GM12878 (cell line): ENCODE measurements around the gene HAPLN2. TPM values are rescaled to one million over a fixed set of nuclear protein-coding genes. Genes with fewer than 3 reads are reported as not detected.

ENCODE experiments used
- ATAC-seq: fragments of 200-7000 bp; cut with Tn5 transposase; 3 replicates; pipeline ENCODE4 v1.9.1; 2020; ENCODE audit warnings: mild to moderate bottlenecking, moderate library complexity
- BruUV-seq: library from RNA; stranded (reverse); fragments of 400-500 nt; replicated peaks from 2 replicates; lab custom pipeline; 2021; lab: Mats Ljungman, UMichigan
- CTCF ChIA-PET: fragments of 300-600 bp; sonication (Branson Sonifier 250); formaldehyde crosslinking; extraction: SDS; loops from one replicate; lab custom pipeline; 2021; ENCODE audit warnings: inconsistent platforms; lab: Yijun Ruan, JAX
- POLR2A ChIA-PET: fragments of 350-600 bp; formaldehyde crosslinking; extraction: SDS; loops from one replicate; lab custom pipeline; 2021; ENCODE audit warnings: inconsistent platforms; lab: Charles Lee
- RAD21 ChIA-PET: fragments of 300-600 bp; sonication (Branson Sonifier 250); formaldehyde crosslinking; loops from one replicate; lab custom pipeline; 2023; ENCODE audit warnings: antibody characterized with exemption; ENCODE audit not compliant: unreplicated experiment; lab: Charles Lee
- SMC1A ChIA-PET: fragments of 300-600 bp; sonication (Branson Sonifier 250); formaldehyde crosslinking; loops from one replicate; lab custom pipeline; 2023; ENCODE audit not compliant: unreplicated experiment, uncharacterized antibody; lab: Charles Lee
- DNase-seq: peaks from one replicate; pipeline ENCODE4 v3.0.0-alpha.2; 2011; ENCODE audit warnings: low read depth, low spot score
- FAIRE-seq: peaks from 3 replicates; lab custom pipeline; 2011; peaks lifted over from hg19 to GRCh38; lab: Jason Lieb, UNC
- H2AFZ ChIP-seq: 2 replicates; pipeline ENCODE4 v1.6.0; 2011; ENCODE audit warnings: low read depth, low read length, control low read depth; ENCODE audit not compliant: control insufficient read depth
- H3K27ac ChIP-seq: 2 replicates; pipeline ENCODE4 v1.5.1; 2011; ENCODE audit warnings: control low read depth; ENCODE audit not compliant: control insufficient read depth, insufficient read depth
- H3K27me3 ChIP-seq, 2 experiments: replicated peaks in 1 of 2; 2 replicates each; pipeline versions ENCODE4 v1.6.0 to v1.6.1; 2011; ENCODE audit warnings: low read length in 1 of 2; ENCODE audit not compliant: control insufficient read depth in 2 of 2, insufficient read depth in 2 of 2
- H3K36me3 ChIP-seq, 2 experiments: 2 replicates each; pipeline ENCODE4 v1.5.1; 2011; ENCODE audit warnings: low read length in 1 of 2; ENCODE audit not compliant: control insufficient read depth in 2 of 2, insufficient read depth in 2 of 2
- H3K4me1 ChIP-seq: 2 replicates; pipeline ENCODE4 v1.6.1; 2011; ENCODE audit warnings: mild to moderate bottlenecking, low read length, moderate library complexity, mixed read lengths; ENCODE audit not compliant: control insufficient read depth, insufficient read depth
- H3K4me2 ChIP-seq: 2 replicates; pipeline ENCODE4 v1.6.0; 2011; ENCODE audit warnings: control low read depth; ENCODE audit not compliant: control insufficient read depth, insufficient read depth
- H3K4me3 ChIP-seq: fragments of 200-600 bp; sonication (generic); 2 replicates; pipeline ENCODE4 v1.5.1; 2016
- H3K79me2 ChIP-seq: 2 replicates; pipeline ENCODE4 v1.6.0; 2011; ENCODE audit warnings: low read length; ENCODE audit not compliant: control insufficient read depth, insufficient read depth
- H3K9ac ChIP-seq: 2 replicates; pipeline ENCODE4 v1.8.0; 2011; ENCODE audit warnings: low read length, control low read depth, mixed read lengths; ENCODE audit not compliant: control insufficient read depth, insufficient read depth
- H3K9me3 ChIP-seq: replicated peaks from 3 replicates; pipeline ENCODE4 v1.5.1; 2011; ENCODE audit warnings: mild to moderate bottlenecking, low read length; ENCODE audit not compliant: control insufficient read depth, insufficient read depth
- H4K20me1 ChIP-seq: 2 replicates; pipeline ENCODE4 v1.6.0; 2011; ENCODE audit not compliant: control insufficient read depth, insufficient read depth
- BCL11A ChIP-seq: IDR thresholded peaks from 2 replicates; pipeline ENCODE4 v1.6.1; 2011; ENCODE audit warnings: low read depth, low read length
- CHD2 ChIP-seq: IDR thresholded peaks from 2 replicates; pipeline ENCODE4 v1.6.1; 2011; ENCODE audit warnings: low read depth, low read length, improper control_type of control experiment, borderline replicate concordance
- CREM ChIP-seq: IDR thresholded peaks from 2 replicates; pipeline ENCODE4 v1.6.1; 2014; ENCODE audit warnings: antibody characterized with exemption, low read depth
- CUX1 ChIP-seq: IDR thresholded peaks from 2 replicates; pipeline ENCODE4 v1.6.1; 2012; ENCODE audit warnings: improper control_type of control experiment, low read depth, low read length; ENCODE audit not compliant: insufficient replicate concordance
- EP300 ChIP-seq, 2 experiments: fragments of 150-350 bp in 1 of 2; IDR thresholded peaks; 2 replicates each; pipeline ENCODE4 v1.6.1; 2011 to 2012; ENCODE audit warnings: low read depth in 2 of 2, low read length in 2 of 2, borderline replicate concordance in 1 of 2, improper control_type of control experiment in 1 of 2, inconsistent platforms in 1 of 2; ENCODE audit not compliant: control insufficient read depth in 1 of 2
- JUNB ChIP-seq: IDR thresholded peaks from 2 replicates; pipeline ENCODE4 v1.6.1; 2016; ENCODE audit warnings: antibody characterized with exemption, mild to moderate bottlenecking
- KAT2A ChIP-seq: conservative IDR thresholded peaks from 2 replicates; pipeline ENCODE4 v1.6.1; 2011; ENCODE audit warnings: low read depth, low read length; ENCODE audit not compliant: control insufficient read depth
- NFYA ChIP-seq: IDR thresholded peaks from 2 replicates; pipeline ENCODE4 v1.6.1; 2011; ENCODE audit warnings: low read depth, mild to moderate bottlenecking, low read length, improper control_type of control experiment, borderline replicate concordance
- NR2F1 ChIP-seq: fragments of 450-650 bp; conservative IDR thresholded peaks from 2 replicates; pipeline ENCODE4 v1.6.1; 2017; ENCODE audit warnings: mild to moderate bottlenecking
- STAT1 ChIP-seq: fragments of 450-650 bp; conservative IDR thresholded peaks from 2 replicates; pipeline ENCODE4 v1.6.1; 2014; ENCODE audit warnings: antibody characterized with exemption, mild to moderate bottlenecking
- WGBS: methylation state at CpG from one replicate; pipeline ENCODE4 v1.1.6; 2016; ENCODE audit warnings: low lambda C conversion rate; ENCODE audit not compliant: insufficient replicate concordance, insufficient coverage; ENCODE audit errors: missing lambda C conversion rate; 5-methylcytosine and 5-hydroxymethylcytosine counted together
- in situ Hi-C: fragments of 300-500 bp; cut with MboI; formaldehyde crosslinking; loops from 9 replicates; pipeline ENCODE4 v1.14.3; 2018; ENCODE audit warnings: mixed read lengths
- intact Hi-C: fragments of 100-400 bp; cut with micrococcal nuclease; formaldehyde crosslinking; loops from one replicate; pipeline ENCODE4 v1.14.2; 2022; ENCODE audit not compliant: unreplicated experiment
- polyA plus RNA-seq, 11 experiments: library from polyadenylated mRNA; depleted of rRNA in 4 of 11; unstranded in 6 of 11; stranded (reverse) in 5 of 11; fragments of >200 nt; fragmentation: Nextera tagmentation in 4 of 11; fragmentation: Illumina TruSeq in 1 of 11; extraction: Ambion mirVana in 4 of 11; extraction: Trizol in 1 of 11; gene quantifications; 1 replicate in 1 of 11; 2 replicates in 10 of 11; pipeline versions ENCODE4 v1.2.1 to v1.2.3, GENCODE V29; 2011 to 2016; ENCODE audit warnings: inconsistent platforms in 2 of 11, missing spikeins in 2 of 11, low read depth in 1 of 11
- total RNA-seq, 4 experiments: library from RNA; depleted of rRNA in 3 of 4; stranded (reverse); fragments of >200 nt in 3 of 4; fragmentation: Illumina TruSeq in 1 of 4; extraction: Trizol in 1 of 4; gene quantifications; 2 replicates each; pipeline versions ENCODE4 v1.2.1 to v1.2.3, GENCODE V29; 2013 to 2021
- TF ChIP-seq, protein P1 (sequence below): IDR thresholded peaks from 2 replicates; pipeline ENCODE4 v1.6.1; 2011; ENCODE audit warnings: low read depth, low read length, improper control_type of control experiment, borderline replicate concordance
- TF ChIP-seq, protein P2 (sequence below): fragments of 450-650 bp; IDR thresholded peaks from 2 replicates; pipeline ENCODE4 v1.6.1; 2017; ENCODE audit warnings: mild to moderate bottlenecking, moderate library complexity

Gene HAPLN2
- total and polyA plus RNA-seq, 10 of the 15 experiments (the other 5 are each of a cell fraction or from before 2014, with no cell fraction given): 0.15 to 0.24 TPM; not detected in 8

- POLR2A ChIA-PET: interaction anchor here (0.6 kb wide), 1 partner anchor 666 kb away, joined by 3 read pairs; no protein-coding TSS in a partner anchor
- Histone ChIP-seq H3K4me3 (no peak overlapping the region), H3K9me3 (no peaks in the 10 kb centered on the region), H3K4me2 (no peak overlapping the region), H2AFZ (no peak overlapping the region), H3K4me1 (no peaks in the 10 kb centered on the region; the same call in 1 of the 2 replicates), H3K9ac (no peak overlapping the region), H3K27ac (no peak overlapping the region), H4K20me1 (no peaks in the 10 kb centered on the region), H3K79me2 (no peaks in the 10 kb centered on the region), H3K36me3 (no peaks in the 10 kb centered on the region), H3K27me3 (peaks cover 10 to 22% of the 10 kb centered on the region in 2 experiments)
- intact Hi-C loops (loop anchor here (10.0 kb wide), 1 partner anchor 100 kb away; the partner anchor contains the start of genes ISG20L2 and METTL25B), in situ Hi-C loops (no loop called here)
- CTCF ChIA-PET: interaction anchor here (0.5 to 9.2 kb wide), 16 partner anchors 12 to 398 kb away, joined by 3 to 208 read pairs (median 6); partner anchors contain the start of genes CRABP2 and NAXE
- BruUV-seq: no TSS peak
- no peak for FAIRE-seq
- no peak for DNase-seq
- SMC1A ChIA-PET: interaction anchor here (0.6 to 1.0 kb wide), 5 partner anchors 30 to 101 kb away, joined by 3 to 5 read pairs (median 3); no protein-coding TSS in a partner anchor
- 24% methylated on average over 48 of the region's 55 CpGs for WGBS
- RAD21 ChIA-PET: interaction anchor here (0.7 to 2.1 kb wide), 6 partner anchors 31 to 179 kb away, joined by 3 to 9 read pairs (median 4); partner anchors contain the start of gene CRABP2
- ATAC-seq: peak; percentile 8; the same call in 2 of the 3 replicates
- TF ChIP-seq EP300 (IDR thresholded peaks at IDR 0.05; ENCODE audit: borderline replicate concordance in 1 of 2, control insufficient read depth in 1 of 2, low read depth in 2 of 2, low read length in 2 of 2): no peak
- TF ChIP-seq, protein P1, sequence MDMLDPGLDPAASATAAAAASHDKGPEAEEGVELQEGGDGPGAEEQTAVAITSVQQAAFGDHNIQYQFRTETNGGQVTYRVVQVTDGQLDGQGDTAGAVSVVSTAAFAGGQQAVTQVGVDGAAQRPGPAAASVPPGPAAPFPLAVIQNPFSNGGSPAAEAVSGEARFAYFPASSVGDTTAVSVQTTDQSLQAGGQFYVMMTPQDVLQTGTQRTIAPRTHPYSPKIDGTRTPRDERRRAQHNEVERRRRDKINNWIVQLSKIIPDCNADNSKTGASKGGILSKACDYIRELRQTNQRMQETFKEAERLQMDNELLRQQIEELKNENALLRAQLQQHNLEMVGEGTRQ: no peak
- no peak for TF ChIP-seq CHD2
- TF ChIP-seq BCL11A: no peak
- no peak for TF ChIP-seq CUX1
- no peak for TF ChIP-seq NFYA
- TF ChIP-seq KAT2A: no peak
- TF ChIP-seq NR2F1: no peak
- TF ChIP-seq STAT1: no peak
- TF ChIP-seq CREM: no peak
- TF ChIP-seq, protein P2, sequence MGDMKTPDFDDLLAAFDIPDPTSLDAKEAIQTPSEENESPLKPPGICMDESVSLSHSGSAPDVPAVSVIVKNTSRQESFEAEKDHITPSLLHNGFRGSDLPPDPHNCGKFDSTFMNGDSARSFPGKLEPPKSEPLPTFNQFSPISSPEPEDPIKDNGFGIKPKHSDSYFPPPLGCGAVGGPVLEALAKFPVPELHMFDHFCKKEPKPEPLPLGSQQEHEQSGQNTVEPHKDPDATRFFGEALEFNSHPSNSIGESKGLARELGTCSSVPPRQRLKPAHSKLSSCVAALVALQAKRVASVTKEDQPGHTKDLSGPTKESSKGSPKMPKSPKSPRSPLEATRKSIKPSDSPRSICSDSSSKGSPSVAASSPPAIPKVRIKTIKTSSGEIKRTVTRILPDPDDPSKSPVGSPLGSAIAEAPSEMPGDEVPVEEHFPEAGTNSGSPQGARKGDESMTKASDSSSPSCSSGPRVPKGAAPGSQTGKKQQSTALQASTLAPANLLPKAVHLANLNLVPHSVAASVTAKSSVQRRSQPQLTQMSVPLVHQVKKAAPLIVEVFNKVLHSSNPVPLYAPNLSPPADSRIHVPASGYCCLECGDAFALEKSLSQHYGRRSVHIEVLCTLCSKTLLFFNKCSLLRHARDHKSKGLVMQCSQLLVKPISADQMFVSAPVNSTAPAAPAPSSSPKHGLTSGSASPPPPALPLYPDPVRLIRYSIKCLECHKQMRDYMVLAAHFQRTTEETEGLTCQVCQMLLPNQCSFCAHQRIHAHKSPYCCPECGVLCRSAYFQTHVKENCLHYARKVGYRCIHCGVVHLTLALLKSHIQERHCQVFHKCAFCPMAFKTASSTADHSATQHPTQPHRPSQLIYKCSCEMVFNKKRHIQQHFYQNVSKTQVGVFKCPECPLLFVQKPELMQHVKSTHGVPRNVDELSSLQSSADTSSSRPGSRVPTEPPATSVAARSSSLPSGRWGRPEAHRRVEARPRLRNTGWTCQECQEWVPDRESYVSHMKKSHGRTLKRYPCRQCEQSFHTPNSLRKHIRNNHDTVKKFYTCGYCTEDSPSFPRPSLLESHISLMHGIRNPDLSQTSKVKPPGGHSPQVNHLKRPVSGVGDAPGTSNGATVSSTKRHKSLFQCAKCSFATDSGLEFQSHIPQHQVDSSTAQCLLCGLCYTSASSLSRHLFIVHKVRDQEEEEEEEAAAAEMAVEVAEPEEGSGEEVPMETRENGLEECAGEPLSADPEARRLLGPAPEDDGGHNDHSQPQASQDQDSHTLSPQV: no peak
- no peak for TF ChIP-seq JUNB
Measured at GRCh38 chr1:156624814-156625435, 5.7 kb downstream of the HAPLN2 start.
